NCI-H146 treated with DMSO at 0.1 percent for 48 hours (cell line): Measurements from ENCODE around the gene RAB19.
"Not testable (repeated sequence)": the region's sequence is repeated elsewhere in the genome, so short reads cannot be mapped to it uniquely, and the experiment has no call there.

Source experiments
- DNase-seq: peaks from one replicate; lab custom pipeline; 2025; ENCODE audit not compliant: unreplicated experiment; lab: John Stamatoyannopoulos, UW

The RAB19 gene

DNA sequence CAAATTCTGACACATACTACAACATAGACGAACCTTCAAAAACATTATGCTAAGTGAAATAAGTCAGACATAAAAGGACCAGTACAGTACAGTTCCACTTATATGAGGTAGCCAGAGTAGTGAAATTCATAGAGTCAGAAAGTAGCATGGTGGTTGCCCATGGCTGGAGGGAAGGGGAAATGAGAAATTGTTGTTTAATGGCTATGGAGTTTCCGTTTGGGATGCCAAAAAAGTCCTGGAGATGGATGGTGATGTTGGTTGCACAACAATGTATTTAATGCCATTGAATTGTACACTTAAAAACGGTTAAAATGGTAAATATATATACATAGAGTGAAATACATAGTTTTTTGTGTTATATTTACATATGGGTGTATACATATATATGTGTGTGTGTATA lies 3.5 kb upstream of the RAB19 start:
- DNase-seq: no peak

DNA sequence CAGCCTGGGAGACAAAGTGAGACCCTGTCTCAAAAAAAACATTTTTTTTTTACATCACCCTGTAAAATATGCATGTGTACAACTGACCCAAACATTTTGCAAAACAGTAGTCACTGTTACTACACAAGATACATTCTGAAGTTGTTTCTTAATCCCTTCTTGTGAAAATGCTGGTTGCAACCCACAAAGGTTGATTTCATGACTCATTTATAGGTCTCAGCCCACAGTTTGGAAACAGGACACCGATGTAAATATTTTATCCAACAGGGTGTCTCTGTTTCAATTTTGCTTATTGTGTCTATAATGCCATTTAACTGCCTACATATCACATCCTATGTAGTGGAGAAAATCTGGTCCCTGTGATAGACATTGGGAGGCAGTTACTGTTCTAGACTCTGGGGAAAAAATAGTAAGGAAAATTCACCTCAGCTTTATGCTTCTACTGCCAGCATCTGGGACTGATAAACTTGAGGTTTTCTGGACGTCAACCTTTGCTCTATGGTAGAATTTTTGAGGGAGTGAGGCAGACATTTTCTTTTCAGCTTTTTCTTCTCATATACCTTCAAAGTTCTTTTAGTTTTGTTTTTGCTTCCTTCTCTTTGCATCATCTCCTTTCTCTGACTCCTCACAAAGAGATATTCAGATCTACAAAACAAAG lies 1.6 kb upstream of the RAB19 start:
- DNase-seq: no peak

GRCh38 chr7:140404565-140405065 lies 757 bp downstream of the RAB19 start:
- peak; percentile 14 for DNase-seq

DNA sequence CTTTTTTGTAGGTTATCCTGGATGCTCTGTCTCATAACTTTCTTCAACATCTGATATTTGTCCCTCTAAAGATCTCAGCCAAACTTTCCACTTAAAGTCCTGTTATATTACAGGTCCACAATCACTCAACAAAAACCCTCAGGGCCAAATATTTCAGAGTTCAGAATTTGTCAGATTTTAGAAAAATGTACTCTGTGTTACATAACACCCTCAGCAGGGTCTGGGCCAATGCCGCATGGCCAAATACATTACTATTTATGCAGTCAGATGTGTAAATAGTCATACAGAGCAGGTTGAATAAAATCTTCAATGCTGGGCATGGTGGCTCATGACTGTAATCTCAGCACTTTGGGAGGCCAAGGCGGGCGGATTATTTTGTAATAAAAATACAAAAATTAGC lies 11.5 kb downstream of the RAB19 start:
- no peak for DNase-seq

- DNase-seq: not testable (repeated sequence)
Measured at GRCh38 chr7:140415816-140416215, 12.0 kb downstream of the RAB19 start.

DNA sequence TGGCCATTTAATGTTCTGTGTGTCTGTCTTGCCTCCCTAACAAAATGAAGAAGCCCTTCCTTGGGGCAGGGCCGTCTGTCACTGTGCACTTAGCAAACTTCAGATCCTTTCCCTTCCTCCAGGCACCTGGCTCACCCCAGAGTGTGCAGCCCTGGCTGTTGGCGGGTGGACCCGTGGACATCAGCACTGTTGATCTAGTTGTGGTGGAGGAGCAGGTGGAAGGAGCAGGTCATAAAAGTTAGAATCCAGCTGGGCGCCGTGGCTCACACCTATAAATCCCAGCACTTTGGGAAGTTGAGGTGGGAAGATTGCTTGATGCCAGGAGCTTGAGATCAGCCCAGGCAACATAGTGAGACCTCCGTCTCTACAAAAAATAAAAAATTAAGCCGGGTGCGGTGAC lies 12.7 kb downstream of the RAB19 start:
- DNase-seq: no peak

GRCh38 chr7:140417456-140418155 lies 13.7 kb downstream of the RAB19 start:
- DNase-seq: peak; percentile 74

DNA sequence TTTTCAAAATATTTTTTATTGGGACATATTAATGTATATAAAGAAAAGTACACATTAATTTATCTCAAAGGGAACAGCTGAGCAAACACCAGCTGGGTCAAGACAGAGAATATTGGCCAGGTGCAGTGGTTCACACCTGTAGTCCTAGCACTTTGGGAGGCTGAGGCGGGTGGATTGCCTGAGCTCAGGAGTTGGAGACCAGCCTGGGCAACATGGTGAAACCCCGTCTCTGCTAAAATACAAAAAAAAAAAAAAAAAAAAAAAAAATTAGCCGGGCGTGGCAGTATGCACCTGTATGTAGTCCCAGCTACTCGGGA lies 14.3 kb downstream of the RAB19 start:
- not testable (repeated sequence) for DNase-seq

DNA sequence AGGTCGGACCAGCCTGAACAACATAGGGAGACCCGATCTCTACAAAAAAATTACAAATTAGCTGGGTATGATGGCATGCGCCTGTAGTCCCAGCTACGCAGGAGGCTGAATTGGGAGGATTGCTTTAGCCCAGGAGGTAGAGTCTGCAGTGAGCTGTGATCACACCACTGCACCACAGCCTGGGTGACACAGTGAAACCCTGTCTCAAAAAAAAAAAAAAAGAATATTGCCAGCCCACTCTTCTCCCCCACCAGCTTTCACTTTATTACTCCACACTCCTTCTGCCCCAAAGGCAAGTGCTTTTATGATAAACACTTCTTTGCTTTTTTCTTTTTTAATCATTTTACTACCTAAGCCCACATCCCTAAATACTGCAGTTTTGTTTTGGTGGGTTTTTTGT lies 14.8 kb downstream of the RAB19 start:
- DNase-seq: no peak

DNA sequence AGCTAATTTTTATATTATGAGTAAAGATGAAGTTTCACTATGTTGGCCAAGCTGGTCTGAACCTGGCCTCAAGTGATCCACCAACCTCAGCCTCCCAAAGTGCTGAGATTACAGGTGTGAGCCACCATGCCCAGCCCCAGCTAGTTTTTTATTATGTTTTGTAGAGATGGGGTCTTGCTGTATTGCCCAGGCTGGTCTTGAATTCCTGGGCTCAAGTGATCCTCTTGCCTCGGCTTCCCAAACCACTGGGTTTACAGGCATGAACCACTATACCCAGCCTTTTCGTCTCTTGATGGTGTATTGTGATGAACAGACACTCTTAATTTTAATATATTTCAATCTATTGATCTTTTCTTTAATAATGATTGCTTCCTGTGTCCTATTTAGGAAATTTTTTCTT lies 17.7 kb downstream of the RAB19 start:
- DNase-seq: no peak

DNA sequence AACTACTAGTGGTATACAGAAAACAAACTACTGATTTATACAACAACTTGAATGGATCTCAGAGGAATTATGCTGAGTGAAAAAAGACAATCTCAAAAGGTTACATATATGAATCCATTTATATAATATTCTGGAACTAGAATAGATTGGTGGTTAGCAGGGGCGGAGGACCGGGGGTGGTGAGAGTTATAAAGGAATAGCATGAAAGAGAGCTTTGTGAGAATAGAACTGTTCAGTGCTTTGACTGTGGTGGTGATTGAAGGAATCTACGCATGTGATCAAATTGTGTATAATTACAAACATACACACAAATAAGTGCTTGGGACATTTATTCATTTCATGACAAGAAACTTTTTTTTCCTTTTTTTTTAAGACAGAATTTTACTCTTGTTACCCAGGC lies 19.6 kb downstream of the RAB19 start:
- DNase-seq: no peak

DNA sequence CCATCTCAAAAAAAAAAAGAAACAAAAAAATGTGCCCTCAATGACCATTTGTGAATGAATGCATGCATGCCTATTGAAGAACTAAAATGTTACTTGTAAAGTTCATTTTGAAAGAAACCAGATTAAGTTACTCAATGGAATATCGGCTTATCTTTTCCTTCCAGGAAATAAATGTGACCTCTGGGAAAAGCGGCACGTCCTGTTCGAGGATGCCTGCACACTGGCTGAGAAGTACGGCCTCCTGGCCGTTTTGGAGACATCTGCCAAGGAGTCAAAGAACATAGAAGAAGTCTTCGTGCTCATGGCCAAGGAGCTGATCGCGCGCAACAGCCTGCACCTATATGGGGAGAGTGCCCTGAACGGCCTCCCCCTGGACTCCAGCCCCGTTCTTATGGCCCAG lies 21.9 kb downstream of the RAB19 start:
- no peak for DNase-seq

GRCh38 chr7:140426130-140426529 lies 22.3 kb downstream of the RAB19 start:
- no peak for DNase-seq

GRCh38 chr7:140433396-140433795 lies 29.5 kb downstream of the RAB19 start:
- no peak for DNase-seq

GRCh38 chr7:140435252-140435895 lies 31.5 kb downstream of the RAB19 start:
- no peak for DNase-seq

DNA sequence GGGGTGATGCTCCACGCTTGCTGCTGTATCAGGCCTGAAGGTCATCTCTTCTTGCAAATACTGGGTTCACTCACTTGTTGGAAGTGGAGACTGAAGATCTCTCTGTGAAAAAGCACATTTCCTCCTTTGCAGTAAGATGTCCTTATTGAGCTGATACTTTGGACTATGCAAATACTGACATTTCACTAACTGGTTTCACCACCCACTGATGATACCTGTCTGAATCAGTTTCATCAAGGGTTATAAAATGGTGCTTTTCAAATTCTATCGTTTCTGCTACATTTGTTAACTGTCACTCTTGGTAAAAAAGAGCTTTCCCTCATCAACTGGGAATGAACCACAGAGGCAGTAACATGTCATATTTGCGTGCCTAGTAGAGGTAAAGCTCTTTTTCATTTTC lies 35.5 kb downstream of the RAB19 start:
- DNase-seq: no peak

DNA sequence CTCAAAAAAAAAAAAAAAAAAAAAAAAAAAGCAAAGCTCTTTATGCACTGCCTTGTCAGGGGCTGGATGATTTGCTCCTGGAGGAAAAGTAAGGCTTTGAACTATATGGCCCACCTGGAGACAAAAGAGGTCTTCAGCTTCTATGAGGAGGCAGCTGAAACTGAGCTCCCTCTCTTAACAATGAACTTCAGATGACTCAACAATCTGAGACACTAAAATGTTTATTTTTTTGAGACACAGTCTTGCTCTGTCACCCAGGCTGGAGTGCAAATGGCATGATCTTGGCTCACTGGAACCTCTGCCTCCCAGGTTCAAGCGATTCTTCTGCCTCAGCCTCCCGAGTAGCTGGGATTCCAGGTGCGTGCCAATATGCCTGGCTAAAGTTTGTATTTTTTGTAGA lies 36.7 kb downstream of the RAB19 start:
- DNase-seq: no peak

DNA sequence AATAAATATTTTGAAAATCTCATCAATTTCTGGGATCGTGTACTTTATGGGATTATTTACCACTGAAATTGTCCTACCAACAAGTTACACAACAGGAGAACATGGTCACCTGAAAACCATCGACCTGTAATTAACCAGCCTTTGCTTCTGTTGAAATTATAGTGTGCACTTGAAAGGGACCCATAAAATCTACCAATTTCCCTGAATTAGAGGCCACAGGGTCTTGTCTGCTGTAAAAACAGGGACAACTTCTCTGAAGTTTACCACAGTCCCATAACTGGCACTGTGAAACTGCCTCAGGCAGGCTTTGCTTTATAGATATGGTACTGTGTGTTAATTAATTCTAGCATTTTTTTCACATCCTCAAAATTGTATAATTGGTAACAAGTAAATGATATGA lies 37.7 kb downstream of the RAB19 start:
- DNase-seq: no peak

GRCh38 chr7:140446467-140446866 lies 42.6 kb downstream of the RAB19 start:
- DNase-seq: no peak

- DNase-seq: no peak
Measured at GRCh38 chr7:140447841-140448240, 44.0 kb downstream of the RAB19 start.

GRCh38 chr7:140448781-140449480 lies 45.1 kb downstream of the RAB19 start:
- no peak for DNase-seq

DNA sequence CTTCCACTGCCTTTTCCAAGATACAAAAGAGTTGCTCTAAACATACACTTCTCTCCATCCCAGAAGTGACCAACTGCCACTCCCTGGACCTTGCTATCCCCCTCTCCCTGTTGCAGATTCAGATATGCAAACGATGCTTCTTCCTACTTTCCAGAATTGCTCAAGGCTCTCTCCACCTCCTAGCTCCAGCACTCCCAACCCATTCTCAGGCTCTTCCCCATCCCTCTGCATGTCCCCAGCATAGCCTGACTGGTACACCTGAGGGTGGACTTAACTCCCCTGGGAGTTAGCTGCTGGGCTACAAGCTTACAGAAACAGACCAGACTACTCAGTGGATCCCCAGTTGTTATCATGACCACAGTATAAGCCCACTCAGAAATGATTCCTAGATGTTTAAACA lies 47.9 kb downstream of the RAB19 start:
- no peak for DNase-seq
